HS-5 (cell line): Measurements from ENCODE around the gene ITPR3.

Experiments used
- DNase-seq: peaks from one replicate; pipeline ENCODE4 v3.0.0-alpha.2; 2012; ENCODE audit warnings: low read depth

Gene ITPR3

DNA sequence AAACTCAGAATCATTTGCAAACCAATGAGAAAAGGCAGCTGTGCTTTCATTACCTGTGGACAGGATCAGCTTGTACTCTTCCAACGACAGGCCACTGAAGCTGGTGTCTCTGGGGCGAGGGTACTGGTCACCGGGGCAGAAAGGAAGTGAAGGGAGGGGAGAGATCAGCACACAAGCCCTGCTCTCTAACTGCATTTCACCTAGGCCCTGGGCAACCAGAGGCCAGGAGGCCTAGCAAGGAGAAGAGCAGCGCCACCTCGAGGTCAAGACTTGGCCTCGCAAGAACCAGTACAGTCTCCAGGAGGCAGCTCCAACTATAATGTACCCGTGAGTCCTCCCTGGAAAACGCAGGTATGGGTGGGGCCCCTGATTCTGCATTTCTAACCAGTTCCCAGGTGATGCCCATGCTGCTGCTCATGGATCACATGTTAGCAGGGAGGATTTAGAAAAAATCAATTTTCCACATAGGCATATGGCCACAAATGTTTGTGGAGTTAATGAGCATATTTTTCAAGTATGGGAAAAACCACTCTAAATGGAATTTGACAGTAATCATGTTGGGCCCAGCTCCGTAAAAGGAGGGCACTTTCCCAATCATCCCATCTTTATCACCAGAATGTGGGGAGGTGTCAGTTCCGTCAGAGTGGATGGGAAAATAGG lies 79.4 kb downstream of the ITPR3 start:
- DNase-seq = no peak

DNA sequence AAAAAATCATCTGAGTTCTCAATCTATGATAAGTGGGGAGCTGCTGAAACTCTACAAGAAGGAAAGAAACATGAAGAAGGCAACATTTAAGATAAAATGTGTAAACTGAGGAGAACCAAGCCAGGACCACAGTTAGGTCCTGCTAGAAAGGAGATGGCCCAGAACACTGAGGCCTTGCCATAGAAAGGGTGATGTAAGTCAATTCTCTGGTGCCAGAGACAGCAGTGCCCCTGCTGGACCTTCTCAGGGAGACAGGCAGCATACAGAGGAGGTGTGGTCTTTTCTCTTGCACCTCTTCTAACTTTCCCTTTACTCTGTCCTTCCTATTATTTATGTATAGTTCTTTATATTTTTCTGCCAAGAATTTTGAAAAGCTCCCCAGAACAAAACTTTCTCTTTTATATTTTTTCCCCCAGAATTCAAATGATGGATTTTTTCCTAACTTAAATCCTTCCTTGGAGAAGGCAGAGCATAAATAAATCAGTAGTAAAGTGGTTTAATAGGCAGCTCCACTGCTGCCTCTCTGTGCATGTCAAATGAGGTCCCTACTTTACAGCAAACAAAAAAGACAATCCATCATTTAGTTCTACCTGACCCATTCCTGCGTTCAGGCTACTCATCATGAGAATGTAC lies 81.3 kb downstream of the ITPR3 start:
- no peak for DNase-seq

DNA sequence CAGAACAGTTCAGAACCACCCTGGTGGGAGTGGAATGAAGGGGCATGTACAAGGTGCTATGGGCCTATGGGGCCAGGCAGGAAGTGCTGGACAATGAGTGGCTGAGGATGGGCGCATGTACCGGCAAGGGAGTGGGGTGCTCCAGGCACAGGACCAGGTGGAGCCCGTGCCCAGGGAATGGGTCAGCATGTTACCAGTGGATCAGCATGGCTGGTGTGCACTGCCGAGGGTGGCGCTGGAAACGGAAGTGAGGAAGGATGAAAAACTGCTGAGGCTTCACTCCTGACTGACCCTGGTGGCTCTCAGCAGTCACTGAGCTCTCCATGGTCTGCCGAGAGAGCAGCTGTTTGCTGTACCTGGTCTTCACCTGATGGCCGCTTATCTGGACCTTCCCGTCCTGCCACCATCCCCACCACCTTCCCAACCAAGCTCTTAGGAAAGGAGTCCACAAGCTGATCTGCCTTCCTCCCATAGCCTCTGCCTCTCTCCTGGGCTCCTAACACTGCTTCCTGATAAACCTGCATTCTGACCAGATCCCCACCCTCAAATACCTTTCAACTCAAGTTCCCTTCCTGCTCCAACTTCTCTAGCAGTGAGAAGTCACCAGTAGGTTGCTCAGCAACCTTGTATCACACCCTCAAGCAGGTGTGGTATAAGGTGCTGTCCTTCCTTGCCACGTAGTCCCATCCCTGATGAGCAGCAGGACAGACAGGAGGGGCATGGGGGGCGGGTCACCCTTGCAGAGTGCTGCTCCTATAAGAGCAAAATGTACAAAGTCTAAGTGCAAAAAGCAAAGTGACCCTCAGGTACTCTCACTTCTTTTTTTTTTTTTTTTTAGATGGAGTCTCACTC lies 83.3 kb downstream of the ITPR3 start:
- no peak for DNase-seq

DNA sequence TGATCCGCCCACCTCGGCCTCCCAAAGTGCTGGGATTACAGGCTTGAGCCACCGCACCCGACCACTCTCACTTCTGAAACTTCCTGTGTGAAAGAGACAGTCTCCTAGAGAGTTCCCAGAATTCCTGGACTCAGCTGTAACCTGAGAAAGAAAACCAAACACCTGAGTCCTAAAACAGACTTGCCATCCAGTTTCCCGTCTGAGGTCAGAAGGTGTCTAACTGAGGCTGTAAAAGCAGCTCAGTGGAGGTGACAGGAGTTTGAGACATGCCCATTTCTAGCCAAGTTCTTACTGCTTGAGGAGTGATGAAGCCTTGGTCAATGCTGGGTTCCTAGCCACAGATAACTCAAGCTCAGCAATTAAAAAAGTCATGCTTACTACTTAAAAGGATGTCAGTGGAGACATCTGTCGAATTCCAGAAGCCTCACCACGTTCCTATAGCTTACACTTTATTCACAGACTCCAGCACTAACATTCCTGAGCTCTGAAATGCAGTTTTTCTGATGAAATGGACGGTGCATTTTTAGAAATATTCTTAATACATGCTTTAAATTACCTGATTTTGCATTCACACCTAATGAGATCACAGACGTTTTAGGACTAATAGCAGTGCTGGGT lies 84.3 kb downstream of the ITPR3 start:
- no peak for DNase-seq

DNA sequence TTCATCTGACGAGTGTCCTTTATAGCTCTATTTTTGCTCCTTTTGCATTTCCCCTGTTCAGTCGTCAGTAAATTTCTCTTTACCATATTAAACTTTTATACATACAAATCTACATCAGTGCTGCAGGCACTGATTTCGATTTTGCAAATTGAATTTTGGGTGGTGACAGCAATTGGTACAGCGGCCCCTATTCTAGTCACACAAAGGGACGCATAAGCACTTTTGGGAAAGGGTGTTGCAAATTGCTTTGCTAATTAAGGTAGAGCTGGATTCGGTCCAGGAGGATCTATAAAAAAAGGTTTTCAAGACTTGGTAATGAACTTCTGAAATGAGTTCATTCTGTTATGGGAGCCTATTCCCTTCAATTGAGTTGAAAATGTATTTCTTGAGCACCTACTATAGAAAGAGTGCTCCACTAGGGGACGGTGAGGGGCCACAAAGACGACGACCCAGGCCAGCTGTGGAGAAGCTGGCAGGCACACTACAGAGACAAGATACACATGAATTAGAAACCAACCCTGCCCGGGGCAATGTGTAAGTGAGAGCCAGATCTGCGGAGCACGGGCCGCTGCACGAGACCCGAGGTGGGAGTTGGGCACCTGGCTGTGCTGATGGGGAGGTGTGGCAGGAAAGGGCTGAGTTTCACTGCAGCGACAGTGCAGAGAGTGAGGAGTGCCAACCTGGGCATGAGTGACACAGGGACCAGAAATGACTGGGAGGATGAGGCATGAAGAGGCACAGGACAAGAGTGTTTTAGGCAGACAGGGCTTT lies 85.0 kb downstream of the ITPR3 start:
- DNase-seq = no peak

DNA sequence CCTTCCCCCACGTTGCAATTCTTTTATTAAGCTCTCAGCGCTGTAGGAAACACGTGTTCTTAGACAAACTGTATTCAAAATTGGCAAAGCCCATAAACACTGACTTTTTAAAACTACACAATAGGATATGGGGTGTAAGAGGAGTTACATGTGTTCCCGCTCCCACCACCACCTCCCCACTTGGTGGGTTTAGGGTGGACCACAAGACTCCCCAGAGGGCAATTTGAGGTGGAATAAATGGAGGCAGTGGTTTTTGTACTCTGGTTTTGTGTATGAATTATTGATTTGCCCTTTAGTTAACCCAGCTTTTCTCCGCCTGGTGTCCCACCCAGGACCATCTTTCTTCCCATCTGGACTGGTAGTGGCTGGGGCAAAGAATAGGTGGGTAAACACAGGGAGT lies 86.6 kb downstream of the ITPR3 start:
- no peak for DNase-seq

DNA sequence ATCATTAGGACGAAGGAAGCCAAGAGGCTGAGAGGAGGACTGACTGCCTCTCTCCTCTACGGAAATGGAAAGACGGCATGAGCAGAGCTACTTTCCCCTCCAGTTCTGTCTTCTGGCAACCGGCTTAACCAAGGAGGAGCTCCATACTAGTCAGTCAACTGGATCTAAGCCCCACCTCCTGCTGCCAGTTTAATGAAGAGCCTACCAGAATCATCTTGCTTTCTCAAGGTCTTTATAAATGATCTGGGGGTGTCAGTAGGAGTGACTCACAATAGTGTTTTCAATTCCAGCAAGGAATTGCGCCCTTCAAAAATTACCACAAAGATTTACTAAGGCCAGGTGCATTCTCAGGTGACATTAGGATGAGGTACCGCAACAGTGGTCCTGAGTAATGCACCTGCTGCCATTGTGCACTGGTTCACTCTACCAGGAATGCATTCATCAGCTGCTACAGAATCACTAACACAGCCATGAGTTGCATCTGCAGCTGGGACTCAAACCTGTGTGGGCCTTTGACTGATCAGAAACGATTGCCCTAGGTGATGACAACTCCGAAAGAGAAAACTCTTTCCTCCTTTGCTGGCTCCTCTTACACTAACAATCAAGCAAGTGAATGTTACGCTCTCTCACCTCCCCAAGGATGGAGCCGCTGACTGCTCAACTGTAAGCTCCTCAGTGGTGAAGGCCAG lies 87.5 kb downstream of the ITPR3 start:
- no peak for DNase-seq

DNA sequence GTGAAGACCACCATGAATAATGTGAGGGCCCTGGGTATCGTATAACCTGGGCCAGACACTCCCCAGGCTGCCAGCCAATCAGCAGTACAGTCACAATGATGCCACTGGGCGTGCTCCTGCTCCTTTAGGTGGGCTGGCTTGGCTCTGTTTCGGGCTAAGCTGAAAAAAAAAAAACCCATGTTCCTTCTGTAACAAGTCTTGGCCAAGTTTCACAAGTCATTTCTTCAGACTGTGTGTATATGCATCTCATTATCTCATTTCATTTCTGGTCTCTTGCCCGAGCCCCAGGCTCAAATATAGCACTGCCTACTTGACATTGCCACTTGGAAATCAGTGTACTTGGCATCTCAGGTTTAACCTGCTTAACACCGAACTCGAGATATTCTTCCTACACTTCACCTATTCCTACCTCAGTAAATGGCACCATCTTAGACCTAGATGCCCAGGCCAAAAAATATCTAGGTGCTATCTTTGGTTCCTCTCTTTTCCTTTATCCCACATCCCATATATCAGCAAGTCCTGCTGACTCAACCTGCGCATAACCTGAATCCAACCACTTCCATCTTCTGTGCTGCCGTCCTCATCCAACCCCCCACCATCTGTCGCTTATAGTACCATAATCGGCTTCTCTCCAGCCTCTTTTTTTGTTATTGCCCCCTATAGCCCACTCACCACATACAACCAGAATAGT lies 88.6 kb downstream of the ITPR3 start:
- DNase-seq = no peak

DNA sequence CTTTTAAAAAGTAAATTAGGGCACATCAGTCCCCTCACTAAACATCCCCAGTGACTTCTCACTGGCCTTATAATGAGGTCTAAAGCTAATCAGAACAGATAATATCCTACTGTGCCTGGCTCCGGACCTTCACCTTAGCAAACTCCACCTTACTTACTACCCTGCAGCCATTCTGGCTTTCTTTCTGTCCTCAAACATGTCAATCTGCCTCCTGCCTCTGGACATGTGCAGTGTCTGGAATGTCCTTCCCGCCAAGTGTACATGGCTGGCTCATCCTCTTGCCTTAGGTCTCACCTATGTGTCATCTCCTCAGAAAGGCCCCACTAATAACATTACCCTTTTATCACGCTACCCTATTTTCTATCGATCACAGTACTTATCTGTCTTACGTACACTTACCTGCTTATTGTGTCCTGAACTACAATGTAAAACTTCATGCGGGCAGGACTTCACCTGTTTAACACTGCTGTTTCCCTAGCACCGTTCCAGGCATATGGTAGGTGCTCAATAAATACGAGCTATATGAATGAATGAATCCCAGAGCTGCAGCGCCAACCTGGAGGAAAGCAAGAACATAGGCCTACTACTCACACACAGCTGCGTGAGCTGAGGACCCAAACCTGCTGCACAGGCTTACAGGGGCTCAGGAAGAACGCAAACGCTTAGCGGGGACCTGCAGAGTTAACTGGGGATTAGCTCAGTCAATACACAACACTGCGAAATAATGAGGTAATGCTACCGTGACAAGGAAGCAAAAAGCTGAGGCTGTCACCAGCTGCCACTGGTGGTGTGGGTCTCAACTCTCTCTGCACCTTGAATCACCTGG lies 89.4 kb downstream of the ITPR3 start:
- DNase-seq = no peak

DNA sequence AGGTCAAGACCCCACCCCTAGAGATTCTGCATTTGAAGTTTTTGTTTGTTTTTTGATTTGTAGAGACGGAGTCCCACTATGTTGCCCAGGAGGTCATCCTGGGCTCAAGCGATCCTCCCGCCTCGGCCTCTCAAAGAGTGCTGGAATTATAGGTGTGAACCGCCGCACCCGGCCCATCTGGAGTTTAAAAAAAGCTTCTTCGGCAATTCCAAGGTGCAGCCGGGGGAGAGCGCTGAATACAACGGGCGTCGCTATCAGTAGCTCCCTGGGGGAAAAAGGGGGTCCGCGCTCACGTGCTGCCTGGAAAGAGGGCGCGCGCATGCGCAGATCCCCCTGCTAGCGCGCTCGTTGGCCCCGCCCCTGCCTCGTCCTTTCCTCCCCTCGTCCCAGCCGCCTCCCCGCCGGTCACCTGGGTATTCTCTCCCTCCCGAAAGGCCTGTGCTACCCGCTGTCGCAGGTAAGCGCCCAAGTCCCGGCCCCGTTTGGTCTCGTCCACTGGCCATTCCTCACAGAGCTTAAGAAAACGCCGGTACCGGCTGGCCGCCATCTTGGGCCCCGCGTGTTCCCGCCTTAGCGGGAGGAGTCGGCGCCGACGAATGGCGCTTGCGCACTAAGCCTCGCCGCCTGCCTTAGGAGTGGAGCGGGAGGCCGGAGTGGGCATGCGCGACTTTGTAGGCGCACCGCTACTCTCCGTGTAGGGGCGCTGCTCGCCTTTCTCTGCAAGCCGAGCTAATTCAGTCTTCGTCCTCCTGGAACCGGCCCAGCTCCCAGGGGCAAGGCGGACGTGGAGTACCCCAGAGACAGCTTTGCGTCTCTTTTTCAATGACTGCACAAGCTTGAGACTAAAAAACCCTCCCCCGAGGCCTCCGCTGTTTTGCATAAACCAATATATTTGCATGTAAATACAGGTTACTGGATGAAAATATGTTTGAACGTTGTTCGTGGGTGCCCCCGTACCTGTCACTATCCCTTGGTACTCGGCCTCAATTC lies 90.3 kb downstream of the ITPR3 start, which contains the start of gene UQCC2:
TSS of gene UQCC2 (minus strand) at position 561 of the 990 bp plus-strand sequence. CDS start at position 547, 14 bp downstream.
- peak; percentile 85 for DNase-seq

DNA sequence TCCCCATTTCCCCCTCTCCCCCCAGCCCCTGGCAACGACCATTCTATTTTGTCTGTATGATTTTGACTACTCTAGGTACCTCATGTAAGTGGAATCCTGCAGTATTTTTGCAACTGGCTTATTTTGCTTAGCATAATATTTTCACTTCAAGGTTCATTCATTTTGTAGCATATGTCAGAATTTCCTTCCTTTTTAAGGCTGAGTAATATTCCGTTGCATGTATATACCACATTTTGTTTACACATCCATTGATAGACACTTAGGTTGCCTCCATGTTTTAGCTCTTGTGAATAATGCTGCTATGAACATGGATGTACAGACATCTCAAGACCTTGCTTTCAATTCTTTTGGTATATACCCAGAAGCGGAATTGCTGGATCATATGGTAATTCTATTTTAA lies 91.8 kb downstream of the ITPR3 start:
- no peak for DNase-seq

DNA sequence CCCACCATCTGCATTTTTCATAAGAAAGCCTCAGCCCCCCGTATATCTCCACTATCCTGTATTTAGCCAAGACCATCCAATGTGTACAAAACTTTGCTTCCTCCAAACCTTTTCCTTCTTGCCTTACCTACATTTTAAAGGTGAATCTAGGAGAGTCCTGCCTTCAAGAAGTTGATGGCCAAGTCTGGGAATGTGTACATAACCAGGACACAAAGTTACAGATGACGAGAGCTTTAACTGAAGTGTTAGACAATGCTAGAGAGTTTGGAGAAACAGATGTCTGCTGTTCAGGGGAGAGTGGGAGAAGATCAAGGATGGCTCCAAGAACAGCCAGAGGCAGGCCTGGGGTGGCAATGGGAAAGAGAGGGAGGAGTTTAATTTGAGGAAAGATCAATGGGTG lies 92.7 kb downstream of the ITPR3 start:
- DNase-seq = no peak

DNA sequence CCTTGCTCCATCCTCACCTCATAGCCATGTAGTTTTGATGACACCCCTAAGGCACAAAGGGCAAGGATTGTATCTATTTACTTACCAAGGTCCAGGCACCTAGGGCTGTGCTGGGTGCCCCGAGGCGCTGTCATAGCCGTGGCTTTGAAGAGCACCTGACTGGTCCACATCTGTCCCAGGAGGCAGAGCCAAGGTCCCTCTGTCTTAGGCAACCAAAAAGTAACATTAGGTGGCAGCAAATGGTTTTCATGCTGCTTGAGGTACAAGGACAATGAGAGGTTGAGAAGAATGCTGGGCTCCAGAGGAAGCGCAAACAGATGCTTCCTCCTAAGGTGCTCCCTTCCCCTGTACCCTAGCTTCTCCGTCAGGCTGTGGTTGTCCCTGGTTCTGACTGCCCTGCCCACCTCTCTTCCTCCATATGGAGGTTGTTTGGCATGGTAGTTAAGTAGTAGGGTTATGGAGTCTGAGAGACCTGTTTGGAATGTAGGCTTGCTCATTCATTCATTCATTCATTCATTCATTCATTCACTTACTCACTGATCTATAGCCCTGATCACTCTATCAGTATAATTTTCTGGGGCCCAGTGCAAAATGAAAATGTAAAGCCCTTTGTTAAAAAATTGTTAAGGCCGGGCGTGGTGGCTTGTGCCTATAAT lies 93.4 kb downstream of the ITPR3 start:
- no peak for DNase-seq

DNA sequence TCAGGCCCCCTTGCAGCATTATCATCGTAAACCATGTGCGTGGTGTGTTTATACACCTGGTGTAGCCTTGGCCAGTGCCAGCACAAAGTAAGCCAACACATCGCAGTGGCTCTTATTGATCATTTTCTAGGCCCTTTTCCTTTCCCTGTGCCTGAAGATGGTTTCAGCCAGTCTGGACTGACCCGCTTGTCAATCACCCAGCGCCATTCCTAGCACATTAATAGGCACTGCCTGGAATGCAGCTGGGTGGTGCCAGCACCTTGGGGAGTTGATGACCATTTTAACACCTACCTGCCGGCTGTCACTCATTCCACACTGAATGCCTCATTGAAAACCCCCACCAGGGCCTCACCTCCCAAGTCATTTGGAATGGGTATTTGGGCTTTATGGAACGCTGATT lies 95.3 kb downstream of the ITPR3 start:
- no peak for DNase-seq

DNA sequence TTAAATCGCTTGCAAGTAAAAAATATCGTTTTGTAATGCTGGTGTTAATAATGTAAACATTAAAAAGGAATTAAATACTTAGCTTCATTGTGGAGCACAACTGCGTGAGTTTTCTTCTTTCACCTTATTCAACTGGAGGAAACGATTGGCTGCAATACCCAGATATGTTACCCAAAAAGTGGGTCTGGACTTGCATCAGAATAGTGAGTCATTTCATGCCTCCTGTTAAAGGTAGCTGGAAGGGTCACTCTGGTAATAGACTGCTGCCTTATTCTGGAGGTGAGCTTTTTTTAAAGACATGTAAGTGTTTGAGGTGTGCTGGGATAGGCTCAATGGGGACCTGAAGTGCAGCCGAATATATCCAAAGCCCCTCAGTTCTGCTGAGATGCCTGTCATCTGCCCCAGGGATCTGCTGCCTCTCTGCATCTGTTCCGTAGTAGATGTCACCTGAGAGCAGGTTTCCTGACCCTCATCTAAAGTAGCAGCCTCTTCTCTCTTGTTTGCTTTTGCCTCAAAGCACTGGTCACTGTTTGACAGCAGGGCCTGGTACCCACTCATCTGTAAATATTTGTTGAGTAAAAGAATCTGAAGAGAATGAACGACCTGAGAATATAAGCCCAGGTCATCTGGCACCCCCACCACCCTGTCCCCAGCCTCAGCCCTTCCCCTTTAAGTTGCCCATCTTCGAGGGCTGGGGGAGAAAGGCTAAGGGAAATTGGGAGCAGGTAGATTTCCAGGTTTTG lies 95.9 kb downstream of the ITPR3 start:
- DNase-seq = no peak

DNA sequence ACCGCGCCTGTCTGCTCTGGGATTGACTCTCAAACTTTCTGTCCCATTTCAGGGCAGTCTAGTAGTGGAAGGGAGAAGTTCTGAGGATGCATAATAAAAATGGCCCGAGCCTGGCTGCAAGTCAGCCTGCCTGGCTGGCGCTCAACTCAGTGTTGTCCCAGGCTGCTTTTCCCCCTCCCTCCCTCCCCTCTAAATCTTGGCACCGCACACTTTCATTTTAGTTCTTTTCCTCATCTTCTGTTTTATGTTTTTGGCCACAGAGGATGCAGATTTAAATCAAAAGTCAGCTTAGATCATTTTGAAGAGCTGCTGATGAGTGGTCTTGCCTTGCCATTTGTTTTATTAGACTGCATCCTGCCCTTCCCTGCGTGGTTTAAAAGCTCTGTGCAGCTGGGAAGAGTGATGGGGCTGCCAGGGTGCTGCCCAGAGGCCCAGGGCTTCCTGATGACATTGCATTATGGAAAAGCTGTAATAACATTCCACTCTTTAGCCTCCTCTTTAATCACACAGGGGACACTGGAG lies 96.9 kb downstream of the ITPR3 start:
- DNase-seq = no peak

DNA sequence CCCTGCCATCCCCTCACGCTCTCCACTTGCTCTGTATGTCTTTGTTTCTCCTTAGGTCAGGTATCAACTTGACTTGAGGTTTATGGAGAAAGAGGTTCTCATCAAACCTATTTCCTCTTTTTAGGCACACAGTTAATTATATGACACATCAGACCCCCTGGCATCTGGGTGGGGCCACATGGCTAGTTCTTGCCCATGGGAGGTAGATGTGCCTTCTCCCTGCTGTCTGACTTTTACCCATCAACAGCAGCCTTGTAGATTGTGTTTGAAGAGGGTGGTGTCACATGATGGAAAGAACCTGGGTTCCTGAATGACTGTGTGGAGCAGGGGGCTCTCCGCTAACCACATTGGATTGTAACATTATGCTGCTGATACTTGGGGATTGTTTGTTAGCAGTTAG lies 97.6 kb downstream of the ITPR3 start:
- no peak for DNase-seq
